GM21619 (cell line): ENCODE data around the gene RANBP1.
"Not testable (repeated sequence)": the region's sequence is repeated elsewhere in the genome, so short reads cannot be mapped to it uniquely, and the experiment has no call there.

Experiments
- ATAC-seq: cut with Tn5 transposase; IDR thresholded peaks from one replicate; pipeline ENCODE4 v1.9.1; 2021; ENCODE audit not compliant: unreplicated experiment

The RANBP1 gene

GRCh38 chr22:20149257-20150250 is 33.6 kb downstream of the RANBP1 start:
- no peak for ATAC-seq

- ATAC-seq = no peak
Measured at GRCh38 chr22:20150381-20151275, 34.7 kb downstream of the RANBP1 start, which contains the start of gene CCDC188. Gene CCDC188, minus strand, starts transcription at chr22:20151055. Its CDS starts 69 bp downstream, at chr22:20150986.

- no peak for ATAC-seq
Measured at GRCh38 chr22:20151276-20151588, 35.3 kb downstream of the RANBP1 start.

GRCh38 chr22:20152464-20152890 is 36.6 kb downstream of the RANBP1 start:
- ATAC-seq = no peak

- ATAC-seq = no peak
Measured at GRCh38 chr22:20153945-20154344, 38.0 kb downstream of the RANBP1 start.

GRCh38 chr22:20154602-20155187 is 38.8 kb downstream of the RANBP1 start:
- no peak for ATAC-seq

- no peak for ATAC-seq
Measured at GRCh38 chr22:20155330-20156041, 39.6 kb downstream of the RANBP1 start.

GRCh38 chr22:20156042-20156389 is 40.1 kb downstream of the RANBP1 start:
- no peak for ATAC-seq

GRCh38 chr22:20156611-20157429 is 40.9 kb downstream of the RANBP1 start:
- ATAC-seq = peak; percentile 57

- ATAC-seq = no peak
Measured at GRCh38 chr22:20157430-20158183, 41.7 kb downstream of the RANBP1 start.

- no peak for ATAC-seq
Measured at GRCh38 chr22:20158391-20159036, 42.6 kb downstream of the RANBP1 start.

- ATAC-seq = no peak
Measured at GRCh38 chr22:20159076-20159475, 43.2 kb downstream of the RANBP1 start.

- not testable (repeated sequence) for ATAC-seq
Measured at GRCh38 chr22:20159531-20159930, 43.6 kb downstream of the RANBP1 start.

- ATAC-seq = no peak
Measured at GRCh38 chr22:20160041-20160440, 44.1 kb downstream of the RANBP1 start.

GRCh38 chr22:20164863-20165262 is 49.0 kb downstream of the RANBP1 start:
- ATAC-seq = no peak

- no peak for ATAC-seq
Measured at GRCh38 chr22:20165421-20165820, 49.5 kb downstream of the RANBP1 start.

GRCh38 chr22:20165913-20166312 is 50.0 kb downstream of the RANBP1 start:
- no peak for ATAC-seq

- no peak for ATAC-seq
Measured at GRCh38 chr22:20166703-20167102, 50.8 kb downstream of the RANBP1 start.
